Retinal pigment epithelial cell (primary cell): ENCODE data around the gene OR10P1.

Experiments used
- DNase-seq: peaks from one replicate; pipeline ENCODE4 v3.0.0-alpha.2; 2010; ENCODE audit warnings: low read depth
- H3K4me3 ChIP-seq: 2 replicates; pipeline ENCODE4 v1.5.1; 2011; ENCODE audit warnings: mild to moderate bottlenecking, low read length, control low read depth, moderate library complexity
- CTCF ChIP-seq: conservative IDR thresholded peaks from 2 replicates; pipeline ENCODE4 v1.5.1; 2011; ENCODE audit warnings: low read depth, low read length, control low read depth, inconsistent platforms

Gene OR10P1

GRCh38 chr12:55651299-55651683 lies 14.6 kb downstream of the OR10P1 start:
- no peak for TF ChIP-seq CTCF
- DNase-seq, result no peak
- no peak overlapping the region for H3K4me3 ChIP-seq

GRCh38 chr12:55652352-55652751 lies 15.7 kb downstream of the OR10P1 start:
- no peak for DNase-seq
- TF ChIP-seq CTCF, result no peak
- H3K4me3 ChIP-seq, result no peak overlapping the region

- no peak for TF ChIP-seq CTCF
- no peak overlapping the region for H3K4me3 ChIP-seq
- DNase-seq, result no peak
These were observed 16.3 kb downstream of the OR10P1 start for GRCh38 chr12:55653031-55653430.

- no peak overlapping the region for H3K4me3 ChIP-seq
- no peak for TF ChIP-seq CTCF
- no peak for DNase-seq
These were observed 18.0 kb downstream of the OR10P1 start for GRCh38 chr12:55654511-55655214.

GRCh38 chr12:55657212-55657611 lies 20.5 kb downstream of the OR10P1 start:
- DNase-seq, result no peak
- no peak for TF ChIP-seq CTCF
- no peak overlapping the region for H3K4me3 ChIP-seq

- TF ChIP-seq CTCF, result no peak
- H3K4me3 ChIP-seq, result no peak overlapping the region
- DNase-seq, result no peak
These were observed 21.5 kb downstream of the OR10P1 start for GRCh38 chr12:55658212-55658611.

GRCh38 chr12:55658635-55659391 lies 22.1 kb downstream of the OR10P1 start:
- H3K4me3 ChIP-seq, result no peak overlapping the region
- no peak for DNase-seq
- TF ChIP-seq CTCF, result no peak
